Diencephalon (tissue), 1 donor: Measurements from ENCODE around the gene ERN2. TPM values are rescaled to one million over a fixed set of nuclear protein-coding genes. Genes with fewer than 3 reads are reported as not detected.

Source experiments
- total RNA-seq: library from RNA; depleted of rRNA; stranded (reverse); fragments of >200 nt; gene quantifications from one replicate; pipeline ENCODE4 v1.2.3, GENCODE V29; 2014

The ERN2 gene
- not detected for total RNA-seq

DNA sequence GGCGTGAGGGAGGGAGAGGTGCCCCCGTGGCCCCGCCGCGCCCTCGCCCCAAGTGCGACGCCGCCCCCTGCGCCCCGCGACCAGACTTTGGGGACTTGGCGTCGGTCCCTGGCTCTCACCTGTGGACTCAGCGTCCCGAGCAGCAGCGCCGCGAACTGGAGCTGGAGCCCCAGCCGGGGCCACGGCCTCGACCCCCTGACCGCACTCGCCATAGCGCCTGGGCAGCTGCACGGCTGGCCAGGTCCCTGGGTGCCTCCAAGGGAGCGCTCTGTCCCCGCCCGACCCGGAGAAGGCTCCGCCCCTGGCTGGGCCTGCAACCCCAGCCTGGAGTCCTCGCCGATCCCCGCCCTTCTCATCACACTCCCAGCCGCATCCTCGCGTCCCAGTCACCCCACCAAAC is at the start of gene ERN2:
Gene ERN2, minus strand, starts transcription at position 247 of the 400 bp plus-strand sequence. Its CDS starts 35 bp downstream, at position 212.

DNA sequence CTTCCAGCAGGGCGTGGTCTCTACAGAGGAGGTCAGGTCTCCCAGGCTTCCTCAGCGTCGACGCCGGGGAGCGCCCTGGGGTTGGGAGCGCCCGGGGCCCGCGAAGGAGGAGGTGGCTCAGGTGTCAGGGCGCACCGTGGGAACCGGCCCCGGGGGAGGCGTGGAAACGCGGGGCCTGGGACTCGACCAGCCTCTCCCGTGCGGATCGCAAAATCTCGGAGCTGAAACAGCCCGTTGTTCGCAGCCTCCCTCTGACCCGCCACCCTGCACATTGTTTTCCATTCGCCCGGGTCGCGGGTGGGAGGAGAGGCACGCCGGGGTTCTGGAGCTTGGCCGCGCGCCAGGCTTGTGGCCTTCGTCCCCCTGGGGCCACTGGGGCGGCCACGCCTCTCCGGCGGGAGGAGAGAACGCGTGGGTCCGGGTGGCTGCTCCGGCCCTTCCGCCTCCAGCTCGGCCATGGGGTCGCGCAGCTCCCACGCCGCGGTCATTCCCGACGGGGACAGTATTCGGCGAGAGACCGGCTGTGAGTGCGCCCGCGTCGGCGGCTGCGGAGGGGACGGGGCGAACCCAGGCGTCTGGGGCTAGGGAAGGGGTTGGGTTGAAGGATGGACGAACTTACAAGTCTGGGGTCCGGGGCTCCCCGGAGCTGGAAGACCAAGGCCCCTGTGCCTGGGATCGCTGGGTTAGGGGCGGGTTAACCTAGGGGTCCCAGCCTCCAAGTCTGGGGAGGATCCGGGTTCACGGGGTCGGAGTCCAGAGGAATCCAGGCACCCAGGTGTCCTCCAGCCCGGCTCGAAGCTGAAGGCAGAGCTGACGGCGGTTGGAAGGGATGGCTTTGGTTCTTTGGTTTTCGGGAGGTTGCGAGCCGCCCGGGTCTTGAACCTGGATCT is 41.8 kb upstream of the ERN2 start, which contains the start of gene CHP2:
Gene CHP2, plus strand, starts transcription at position 433 of the 890 bp plus-strand sequence. Its CDS starts 24 bp downstream, at position 457.

DNA sequence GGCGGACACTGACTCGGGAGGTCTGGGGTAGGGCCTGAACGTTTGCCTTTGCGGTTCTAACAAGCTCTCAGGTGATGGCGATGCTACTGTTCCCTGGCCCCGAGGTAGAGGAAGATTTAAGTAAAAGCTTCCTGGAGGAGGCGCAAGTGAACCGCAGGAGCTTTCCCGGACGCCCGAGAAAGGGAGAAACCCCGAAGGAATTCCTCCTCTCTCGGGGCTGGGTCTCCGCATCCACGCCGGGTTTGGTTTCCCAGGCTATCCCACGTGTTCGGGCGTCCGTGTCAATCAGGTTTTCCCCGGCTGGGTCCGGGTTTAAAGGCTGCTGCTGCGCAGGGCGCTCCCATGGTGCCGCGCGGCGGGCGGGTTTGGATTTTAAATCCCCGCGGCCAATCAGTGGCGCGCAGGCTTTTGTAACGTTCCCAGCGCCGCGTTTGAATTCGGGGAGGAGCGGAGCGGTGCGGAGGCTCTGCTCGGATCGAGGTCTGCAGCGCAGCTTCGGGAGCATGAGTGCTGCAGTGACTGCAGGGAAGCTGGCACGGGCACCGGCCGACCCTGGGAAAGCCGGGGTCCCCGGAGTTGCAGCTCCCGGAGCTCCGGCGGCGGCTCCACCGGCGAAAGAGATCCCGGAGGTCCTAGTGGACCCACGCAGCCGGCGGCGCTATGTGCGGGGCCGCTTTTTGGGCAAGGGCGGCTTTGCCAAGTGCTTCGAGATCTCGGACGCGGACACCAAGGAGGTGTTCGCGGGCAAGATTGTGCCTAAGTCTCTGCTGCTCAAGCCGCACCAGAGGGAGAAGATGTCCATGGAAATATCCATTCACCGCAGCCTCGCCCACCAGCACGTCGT is 34.4 kb downstream of the ERN2 start, which contains the start of gene PLK1:
Gene PLK1, plus strand, starts transcription at position 460 of the 844 bp plus-strand sequence. Its CDS starts 44 bp downstream, at position 504.

DNA sequence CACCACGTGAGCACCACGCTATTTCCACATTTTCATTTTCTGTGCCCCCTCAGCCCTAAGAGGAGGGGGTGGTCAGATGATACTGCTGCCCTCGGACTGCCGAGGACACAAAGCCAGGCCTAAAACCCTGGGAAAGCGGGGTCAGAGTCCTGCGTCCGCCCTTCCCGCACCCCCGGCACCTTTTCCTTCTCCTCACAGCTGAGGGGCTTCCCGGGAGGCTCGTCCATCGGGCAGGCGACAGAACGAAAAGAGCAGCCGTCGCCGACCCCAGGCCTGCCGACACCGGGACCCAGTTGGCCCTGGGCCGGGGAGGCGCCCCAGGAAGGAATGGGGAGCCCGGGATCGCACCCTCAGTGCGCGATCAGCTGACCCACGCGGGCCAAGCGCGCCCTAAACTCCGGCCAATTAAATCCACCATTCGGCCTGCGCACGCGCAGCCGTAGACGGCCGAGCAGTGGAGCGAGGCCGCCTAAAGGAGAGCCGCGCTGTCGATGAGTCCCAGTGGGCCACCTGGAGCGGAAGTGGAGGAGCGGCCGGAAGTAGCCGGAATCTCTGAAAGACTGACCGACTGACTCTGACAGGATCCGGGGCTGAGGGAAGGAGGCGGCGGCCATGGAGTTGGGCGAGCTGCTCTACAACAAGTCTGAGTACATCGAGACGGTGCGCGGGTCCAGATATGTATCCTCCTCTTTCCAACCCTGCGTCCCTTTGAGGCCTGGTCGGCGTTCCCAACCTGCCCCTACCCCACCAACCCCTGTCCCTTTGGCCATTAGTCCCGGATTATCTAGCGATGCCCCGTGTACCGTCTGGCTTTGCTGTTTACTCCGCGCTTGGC is 71.9 kb downstream of the ERN2 start, which contains the start of the genes DCTN5 and PALB2:
Gene DCTN5, plus strand, starts transcription at position 536 of the 835 bp plus-strand sequence. Its CDS starts 77 bp downstream, at position 613.
Gene PALB2, minus strand, starts transcription at position 380 of the 835 bp plus-strand sequence. Its CDS starts 153 bp downstream, at position 227.

Other genes starting within 250 kb of the ERN2 start
- gene GGA2, start 202.7 kb downstream of the ERN2 start, total RNA-seq, result 26.3 TPM
- 39.0 TPM for gene EARS2, start 155.9 kb downstream of the ERN2 start, total RNA-seq
- 121 TPM for gene UBFD1, start 155.5 kb downstream of the ERN2 start, total RNA-seq
- gene NDUFAB1, start 116.9 kb downstream of the ERN2 start, total RNA-seq, result 119 TPM
- gene PALB2, start 71.9 kb downstream of the ERN2 start, total RNA-seq, result 15.5 TPM
- gene DCTN5, start 71.8 kb downstream of the ERN2 start, total RNA-seq, result 89.7 TPM
- gene PLK1, start 34.3 kb downstream of the ERN2 start, total RNA-seq, result 5.1 TPM
- 1.2 TPM for gene CHP2, start 41.8 kb upstream of the ERN2 start, total RNA-seq
- 70.6 TPM for gene PRKCB, start 122.8 kb upstream of the ERN2 start, total RNA-seq